ENCODE results near the gene LRRC52.

The LRRC52 gene

GRCh38 chr1:165575468-165576099 lies 31.8 kb downstream of the LRRC52 start:
- H3K9ac ChIP-seq (ENCODE audit: low read depth, low read length, poor library complexity, severe bottlenecking) = no peak overlapping the region
- TF ChIP-seq, protein P1, sequence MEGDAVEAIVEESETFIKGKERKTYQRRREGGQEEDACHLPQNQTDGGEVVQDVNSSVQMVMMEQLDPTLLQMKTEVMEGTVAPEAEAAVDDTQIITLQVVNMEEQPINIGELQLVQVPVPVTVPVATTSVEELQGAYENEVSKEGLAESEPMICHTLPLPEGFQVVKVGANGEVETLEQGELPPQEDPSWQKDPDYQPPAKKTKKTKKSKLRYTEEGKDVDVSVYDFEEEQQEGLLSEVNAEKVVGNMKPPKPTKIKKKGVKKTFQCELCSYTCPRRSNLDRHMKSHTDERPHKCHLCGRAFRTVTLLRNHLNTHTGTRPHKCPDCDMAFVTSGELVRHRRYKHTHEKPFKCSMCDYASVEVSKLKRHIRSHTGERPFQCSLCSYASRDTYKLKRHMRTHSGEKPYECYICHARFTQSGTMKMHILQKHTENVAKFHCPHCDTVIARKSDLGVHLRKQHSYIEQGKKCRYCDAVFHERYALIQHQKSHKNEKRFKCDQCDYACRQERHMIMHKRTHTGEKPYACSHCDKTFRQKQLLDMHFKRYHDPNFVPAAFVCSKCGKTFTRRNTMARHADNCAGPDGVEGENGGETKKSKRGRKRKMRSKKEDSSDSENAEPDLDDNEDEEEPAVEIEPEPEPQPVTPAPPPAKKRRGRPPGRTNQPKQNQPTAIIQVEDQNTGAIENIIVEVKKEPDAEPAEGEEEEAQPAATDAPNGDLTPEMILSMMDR (conservative IDR thresholded peaks at IDR 0.05; ENCODE audit: low read length) = no peak
- TF ChIP-seq EZH2phosphoT487 (IDR thresholded peaks at IDR 0.05; ENCODE audit: borderline replicate concordance) = no peak
- H3K9me2 ChIP-seq (replicated peaks; ENCODE audit: low read depth, low read length) = no peaks in the 10 kb centered on the region
- no peak overlapping the region for H2AFZ ChIP-seq (ENCODE audit: low read length)
- no peaks in the 10 kb centered on the region for H3K36me3 ChIP-seq (ENCODE audit: insufficient read depth, low read length)
- H3K27me3 ChIP-seq (ENCODE audit: insufficient read depth, low read length, poor library complexity, severe bottlenecking) = no peaks in the 10 kb centered on the region
- H3K4me1 ChIP-seq (ENCODE audit: insufficient read depth, low read length, poor library complexity, severe bottlenecking) = no peaks in the 10 kb centered on the region
- no peak overlapping the region for H3K4me2 ChIP-seq (ENCODE audit: low read depth, low read length, poor library complexity, severe bottlenecking)
- H3F3A ChIP-seq (ENCODE audit: low read depth) = no peaks in the 10 kb centered on the region
- H3K79me2 ChIP-seq (ENCODE audit: insufficient read depth, low read length) = no peaks in the 10 kb centered on the region
- H3K4me3 ChIP-seq (ENCODE audit: low read length, poor library complexity, severe bottlenecking) = no peak overlapping the region
- H3K9me3 ChIP-seq (ENCODE audit: insufficient read depth, low read depth, low read length) = no peaks in the 10 kb centered on the region
- H4K20me1 ChIP-seq (ENCODE audit: insufficient read depth, low read length, poor library complexity, severe bottlenecking) = no peaks in the 10 kb centered on the region

DNA sequence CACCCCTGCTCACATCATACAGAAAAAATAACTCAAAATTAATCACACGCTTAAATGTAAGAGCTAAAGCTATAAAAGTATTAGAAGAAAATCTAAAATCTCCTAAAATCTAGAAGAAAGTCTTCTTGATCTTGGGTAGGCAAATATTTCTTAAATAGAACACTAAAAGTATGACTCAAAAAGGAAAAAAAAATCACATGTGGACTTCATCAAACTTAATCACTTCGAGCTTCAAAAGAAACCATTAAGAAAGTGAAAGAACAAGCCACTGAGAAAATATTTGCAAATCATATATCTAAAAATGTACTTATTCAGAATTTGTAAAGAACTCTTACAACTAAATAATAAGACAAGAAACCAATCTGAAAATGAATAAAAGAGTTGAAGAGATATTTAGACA lies 32.7 kb downstream of the LRRC52 start:
- Histone ChIP-seq H3K4me2 (ENCODE audit: low read depth, low read length, poor library complexity, severe bottlenecking) (no peak overlapping the region), H2AFZ (ENCODE audit: low read length) (no peak overlapping the region), H3K36me3 (ENCODE audit: insufficient read depth, low read length) (no peaks in the 10 kb centered on the region), H3K27me3 (ENCODE audit: insufficient read depth, low read length, poor library complexity, severe bottlenecking) (no peaks in the 10 kb centered on the region), H4K20me1 (ENCODE audit: insufficient read depth, low read length, poor library complexity, severe bottlenecking) (no peaks in the 10 kb centered on the region), H3F3A (ENCODE audit: low read depth) (no peaks in the 10 kb centered on the region), H3K4me1 (ENCODE audit: insufficient read depth, low read length, poor library complexity, severe bottlenecking) (no peaks in the 10 kb centered on the region), H3K4me3 (ENCODE audit: low read length, poor library complexity, severe bottlenecking) (no peak overlapping the region), H3K79me2 (ENCODE audit: insufficient read depth, low read length) (no peaks in the 10 kb centered on the region), H3K9me2 (replicated peaks; ENCODE audit: low read depth, low read length) (no peaks in the 10 kb centered on the region), H3K9me3 (ENCODE audit: insufficient read depth, low read depth, low read length) (no peaks in the 10 kb centered on the region), H3K9ac (ENCODE audit: low read depth, low read length, poor library complexity, severe bottlenecking) (no peak overlapping the region)
- TF ChIP-seq, protein P1 (conservative IDR thresholded peaks at IDR 0.05; ENCODE audit: low read length) = no peak
- TF ChIP-seq EZH2phosphoT487 (IDR thresholded peaks at IDR 0.05; ENCODE audit: borderline replicate concordance) = no peak

GRCh38 chr1:165577707-165578106 lies 33.9 kb downstream of the LRRC52 start:
- Histone ChIP-seq H3K9ac (ENCODE audit: low read depth, low read length, poor library complexity, severe bottlenecking) (no peak overlapping the region), H4K20me1 (ENCODE audit: insufficient read depth, low read length, poor library complexity, severe bottlenecking) (no peaks in the 10 kb centered on the region), H3K4me1 (ENCODE audit: insufficient read depth, low read length, poor library complexity, severe bottlenecking) (no peaks in the 10 kb centered on the region), H3K4me2 (ENCODE audit: low read depth, low read length, poor library complexity, severe bottlenecking) (no peak overlapping the region), H3F3A (ENCODE audit: low read depth) (no peaks in the 10 kb centered on the region), H3K36me3 (ENCODE audit: insufficient read depth, low read length) (no peaks in the 10 kb centered on the region), H3K9me2 (replicated peaks; ENCODE audit: low read depth, low read length) (no peaks in the 10 kb centered on the region), H3K9me3 (ENCODE audit: insufficient read depth, low read depth, low read length) (no peaks in the 10 kb centered on the region), H3K27me3 (ENCODE audit: insufficient read depth, low read length, poor library complexity, severe bottlenecking) (no peaks in the 10 kb centered on the region), H3K79me2 (ENCODE audit: insufficient read depth, low read length) (no peaks in the 10 kb centered on the region), H2AFZ (ENCODE audit: low read length) (no peak overlapping the region), H3K4me3 (ENCODE audit: low read length, poor library complexity, severe bottlenecking) (no peak overlapping the region)
- no peak for TF ChIP-seq EZH2phosphoT487 (IDR thresholded peaks at IDR 0.05; ENCODE audit: borderline replicate concordance)
- TF ChIP-seq, protein P1 (conservative IDR thresholded peaks at IDR 0.05; ENCODE audit: low read length) = no peak
